T-cell (primary cell): Measurements from ENCODE around the gene PLSCR2. TPM values are rescaled to one million over a fixed set of nuclear protein-coding genes. Genes with fewer than 3 reads are reported as not detected.
"Not testable (repeated sequence)": the region's sequence is repeated elsewhere in the genome, so short reads cannot be mapped to it uniquely, and the experiment has no call there.

Experiments used
- ATAC-seq, 4 experiments: fragments of 200-7000 bp in 3 of 4; fragments of 150-1000 bp in 1 of 4; cut with Tn5 transposase; replicated peaks in 1 of 4; 1 replicate in 3 of 4; 2 replicates in 1 of 4; pipeline ENCODE4 v1.10.0; 2021; ENCODE audit warnings: moderate library complexity in 3 of 4, mild to moderate bottlenecking in 2 of 4, moderate number of reproducible peaks in 1 of 4
- CTCF ChIA-PET, 2 donors: fragments of 300-600 bp; sonication (Branson Sonifier 250); formaldehyde crosslinking; loops; one replicate each; lab custom pipeline; 2022; ENCODE audit warnings: antibody characterized with exemption in 2 of 2; lab: Charles Lee
- POLR2A ChIA-PET, 2 donors: fragments of 300-600 bp; sonication (Branson Sonifier 250); formaldehyde crosslinking; loops; one replicate each; lab custom pipeline; 2022; ENCODE audit warnings: antibody characterized with exemption in 2 of 2; lab: Charles Lee
- DNase-seq, 35 experiments: peaks; one replicate each; pipeline versions ENCODE4 v3.0.0 to v3.0.0-alpha.2; 2013 to 2023
- H3K27ac ChIP-seq: one replicate; pipeline ENCODE4 v1.5.1; 2013; ENCODE audit warnings: low read length
- H3K27me3 ChIP-seq, 2 experiments: replicated peaks in 1 of 2; 1 replicate in 1 of 2; 2 replicates in 1 of 2; pipeline versions ENCODE4 v1.6.1 to v1.7.0; 2013; ENCODE audit warnings: low read length in 1 of 2, mixed read lengths in 1 of 2; ENCODE audit not compliant: control insufficient read depth in 2 of 2, insufficient read depth in 2 of 2; ENCODE audit errors: extremely low read depth in 1 of 2
- H3K36me3 ChIP-seq, 2 donors: 1 replicate in 1 of 2; 2 replicates in 1 of 2; pipeline versions ENCODE4 v1.6.1 to v1.7.0; 2013; ENCODE audit warnings: low read length in 1 of 2; ENCODE audit not compliant: control insufficient read depth in 2 of 2, insufficient read depth in 1 of 2; ENCODE audit errors: extremely low read depth in 1 of 2
- H3K4me1 ChIP-seq, 2 experiments: 1 replicate in 1 of 2; 2 replicates in 1 of 2; pipeline versions ENCODE4 v1.6.1 to v1.7.0; 2013; ENCODE audit warnings: low read length in 2 of 2, mixed read lengths in 1 of 2; ENCODE audit not compliant: insufficient read depth in 2 of 2, control insufficient read depth in 1 of 2; ENCODE audit errors: extremely low read depth in 1 of 2
- H3K4me3 ChIP-seq, 2 donors: 1 replicate in 1 of 2; 2 replicates in 1 of 2; pipeline versions ENCODE4 v1.5.1 to v1.7.0; 2013; ENCODE audit warnings: mild to moderate bottlenecking in 2 of 2, low read length in 1 of 2, moderate library complexity in 1 of 2; ENCODE audit not compliant: control insufficient read depth in 1 of 2; ENCODE audit errors: extremely low read depth in 1 of 2
- H3K9me3 ChIP-seq: 2 replicates; pipeline ENCODE4 v1.7.0; 2013
- H3K27ac Mint-ChIP-seq, 2 donors: one replicate each; pipeline ENCODE4 v1.8.0; 2020 to 2021; ENCODE audit warnings: mild to moderate bottlenecking in 2 of 2, mixed read lengths in 2 of 2
- H3K27me3 Mint-ChIP-seq, 2 donors: one replicate each; pipeline ENCODE4 v1.8.0; 2021 to 2022; ENCODE audit warnings: mixed read lengths in 2 of 2
- H3K36me3 Mint-ChIP-seq: one replicate; pipeline ENCODE4 v1.8.0; 2021; ENCODE audit warnings: mixed read lengths
- H3K4me1 Mint-ChIP-seq, 3 donors: one replicate each; pipeline ENCODE4 v1.8.0; 2020 to 2022; ENCODE audit warnings: mixed read lengths in 3 of 3, mild to moderate bottlenecking in 1 of 3
- H3K4me3 Mint-ChIP-seq, 3 donors: one replicate each; pipeline ENCODE4 v1.8.0; 2020 to 2022; ENCODE audit warnings: mild to moderate bottlenecking in 3 of 3, mixed read lengths in 3 of 3, moderate library complexity in 3 of 3
- H3K9me3 Mint-ChIP-seq, 3 donors: one replicate each; pipeline ENCODE4 v1.8.0; 2020 to 2022; ENCODE audit warnings: mixed read lengths in 3 of 3
- WGBS: methylation state at CpG from one replicate; pipeline ENCODE4 v1.1.5; 2013; ENCODE audit warnings: missing lambda C conversion rate; ENCODE audit not compliant: insufficient coverage; 5-methylcytosine and 5-hydroxymethylcytosine counted together
- total RNA-seq, 35 experiments: library from RNA in 6 of 35; stranded (reverse) in 6 of 35; fragments of 120-200 nt in 1 of 35; gene quantifications; one replicate each; pipeline versions ENCODE4 v1.2.1 to v1.2.4 and lab custom pipeline; 2013 to 2026

Gene PLSCR2
- total RNA-seq, 5 donors from 2014 or later (not counting 1 experiment from before 2014, with no cell fraction given) = 0.63 to 1.2 TPM; not detected in 3

DNA sequence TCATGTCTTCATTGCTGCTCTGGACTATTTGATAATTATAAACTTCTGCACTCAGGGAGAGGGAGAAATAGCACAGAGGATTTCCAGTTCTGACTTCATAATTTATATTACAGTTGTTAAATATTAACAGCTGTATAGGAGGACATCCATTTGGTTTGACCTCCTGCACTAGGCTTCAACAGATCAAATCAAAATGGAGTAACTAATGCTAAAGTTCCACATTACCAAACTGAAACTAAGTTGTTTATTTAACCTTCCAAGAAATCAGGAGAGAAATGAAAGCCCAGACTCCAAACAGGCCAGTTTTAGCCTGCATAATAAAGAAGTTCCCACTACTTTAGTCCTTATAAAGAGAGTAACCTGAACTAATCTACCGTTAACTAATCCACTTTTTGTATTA is 4.6 kb downstream of the PLSCR2 start:
- Mint-ChIP-seq H3K9me3 (no peaks in the 10 kb centered on the region), H3K4me1 (peaks cover 9 to 14% (median 9%) of the 10 kb centered on the region in 3 donors), H3K27ac (no peak overlapping the region), H3K4me3 (no peak overlapping the region), H3K27me3 (no peaks in the 10 kb centered on the region), H3K36me3 (no peaks in the 10 kb centered on the region)
- CTCF ChIA-PET = no interaction called here
- no peaks in the 10 kb centered on the region for H3K9me3 ChIP-seq
- no peak overlapping the region for H3K4me3 ChIP-seq
- no CpG with 5 or more reads among the region's 1 CpG for WGBS
- peaks cover 0 to 9% of the 10 kb centered on the region in 2 experiments for H3K4me1 ChIP-seq
- POLR2A ChIA-PET = no interaction called here
- DNase-seq (no peak), ATAC-seq (no peak)
- no peak overlapping the region for H3K27ac ChIP-seq
- H3K27me3 ChIP-seq = no peaks in the 10 kb centered on the region
- H3K36me3 ChIP-seq = no peaks in the 10 kb centered on the region

DNA sequence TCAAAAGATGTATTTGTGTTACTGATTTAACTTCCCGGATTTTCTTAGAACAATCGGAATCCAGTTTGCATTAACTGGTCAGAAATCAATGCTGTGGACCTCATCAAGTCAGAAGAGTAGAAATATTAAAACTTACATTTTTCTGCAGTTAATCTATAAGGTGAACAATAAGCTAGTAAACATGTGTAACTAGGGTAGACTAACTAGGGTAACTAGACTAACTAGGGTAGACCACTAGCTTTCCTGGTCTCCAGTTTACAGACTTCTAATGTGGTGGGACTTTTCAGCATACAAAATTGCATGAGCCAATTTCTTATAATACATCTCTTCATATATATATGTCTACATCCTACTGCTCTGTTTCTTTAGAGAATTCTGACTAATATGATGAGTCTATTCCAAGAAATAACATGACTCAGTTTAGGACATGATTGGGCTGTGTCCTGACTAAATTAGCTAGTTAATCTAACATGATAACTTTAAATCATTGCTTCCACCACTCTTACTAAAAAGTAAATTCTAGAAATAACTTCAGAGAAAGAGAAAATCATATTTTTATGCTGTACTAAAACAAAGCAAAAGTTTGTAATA is 5.3 kb downstream of the PLSCR2 start:
- Histone ChIP-seq H3K36me3 (no peaks in the 10 kb centered on the region), H3K4me1 (peaks cover 0 to 3% of the 10 kb centered on the region in 2 experiments), H3K4me3 (no peak overlapping the region), H3K27me3 (no peaks in the 10 kb centered on the region), H3K9me3 (no peaks in the 10 kb centered on the region), H3K27ac (no peak overlapping the region)
- DNase-seq (no peak), ATAC-seq (no peak)
- ChIA-PET POLR2A (no interaction called here), CTCF (no interaction called here)
- no CpG with 5 or more reads among the region's 2 CpGs for WGBS
- Mint-ChIP-seq H3K4me3 (no peak overlapping the region), H3K4me1 (peaks cover 8 to 11% (median 10%) of the 10 kb centered on the region in 3 donors), H3K27ac (no peak overlapping the region), H3K36me3 (no peaks in the 10 kb centered on the region), H3K9me3 (no peaks in the 10 kb centered on the region), H3K27me3 (no peaks in the 10 kb centered on the region)

DNA sequence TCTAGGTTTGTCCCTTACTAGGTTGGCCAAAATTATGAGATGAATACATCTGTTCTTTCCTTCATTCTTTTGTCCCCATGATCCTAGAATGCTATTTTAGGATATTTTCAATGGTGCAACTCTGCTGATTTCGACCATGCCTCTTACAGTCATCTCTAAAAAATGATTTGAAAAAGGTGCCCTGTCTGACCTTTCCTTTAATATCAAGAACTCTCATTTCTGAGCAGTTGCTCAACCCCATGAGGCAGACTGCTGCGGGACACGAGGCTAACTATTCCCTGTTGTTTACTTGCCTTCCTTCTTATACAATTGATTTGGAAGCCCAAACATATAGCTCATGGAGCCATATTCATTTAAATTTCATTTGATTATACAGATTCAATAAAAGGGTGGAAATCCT is 14.6 kb downstream of the PLSCR2 start:
- WGBS = no CpG with 5 or more reads among the region's 3 CpGs
- Histone ChIP-seq H3K36me3 (no peaks in the 10 kb centered on the region), H3K27ac (no peak overlapping the region), H3K9me3 (no peaks in the 10 kb centered on the region), H3K4me3 (no peak overlapping the region), H3K27me3 (no peaks in the 10 kb centered on the region), H3K4me1 (no peaks in the 10 kb centered on the region)
- no peak overlapping the region for H3K27ac Mint-ChIP-seq
- ATAC-seq (no peak), DNase-seq (no peak)
- H3K27me3 Mint-ChIP-seq = no peaks in the 10 kb centered on the region
- H3K36me3 Mint-ChIP-seq = no peaks in the 10 kb centered on the region
- no peak overlapping the region for H3K4me3 Mint-ChIP-seq
- POLR2A ChIA-PET = no interaction called here
- no peaks in the 10 kb centered on the region for H3K9me3 Mint-ChIP-seq
- CTCF ChIA-PET = no interaction called here
- H3K4me1 Mint-ChIP-seq = peaks cover 0 to under 1% (median 0%) of the 10 kb centered on the region in 3 donors

DNA sequence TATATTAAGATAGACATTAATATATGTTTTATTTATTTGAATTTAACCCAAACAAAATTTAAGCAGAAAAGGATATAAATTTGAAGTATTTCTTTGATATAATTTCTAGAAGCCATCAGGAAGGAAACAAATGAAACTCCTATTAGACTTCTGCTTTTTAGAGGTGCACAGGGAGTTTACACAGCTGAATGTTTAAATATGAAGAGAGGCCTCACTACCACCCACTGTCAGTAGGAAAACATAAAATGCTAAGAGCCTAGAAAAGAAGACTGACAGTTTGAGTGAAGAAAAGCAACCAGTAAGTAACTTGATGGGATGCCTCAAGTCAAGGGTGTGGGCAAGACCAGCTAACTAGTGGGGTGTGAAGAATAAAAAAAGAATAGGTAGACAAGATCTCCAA is 19.7 kb downstream of the PLSCR2 start:
- Histone ChIP-seq H3K36me3 (no peaks in the 10 kb centered on the region), H3K4me3 (no peak overlapping the region), H3K27me3 (peaks cover 0 to 5% of the 10 kb centered on the region in 2 experiments), H3K9me3 (no peaks in the 10 kb centered on the region), H3K27ac (no peak overlapping the region), H3K4me1 (no peaks in the 10 kb centered on the region)
- POLR2A ChIA-PET = no interaction called here
- H3K27ac Mint-ChIP-seq = no peak overlapping the region
- no peak for ATAC-seq
- CTCF ChIA-PET = no interaction called here
- H3K36me3 Mint-ChIP-seq = no peaks in the 10 kb centered on the region
- peaks cover 1 to 5% of the 10 kb centered on the region in 2 donors for H3K27me3 Mint-ChIP-seq
- no peak overlapping the region for H3K4me3 Mint-ChIP-seq
- no peak for DNase-seq
- peaks cover 12 to 24% (median 15%) of the 10 kb centered on the region in 3 donors for H3K9me3 Mint-ChIP-seq
- no peaks in the 10 kb centered on the region for H3K4me1 Mint-ChIP-seq

DNA sequence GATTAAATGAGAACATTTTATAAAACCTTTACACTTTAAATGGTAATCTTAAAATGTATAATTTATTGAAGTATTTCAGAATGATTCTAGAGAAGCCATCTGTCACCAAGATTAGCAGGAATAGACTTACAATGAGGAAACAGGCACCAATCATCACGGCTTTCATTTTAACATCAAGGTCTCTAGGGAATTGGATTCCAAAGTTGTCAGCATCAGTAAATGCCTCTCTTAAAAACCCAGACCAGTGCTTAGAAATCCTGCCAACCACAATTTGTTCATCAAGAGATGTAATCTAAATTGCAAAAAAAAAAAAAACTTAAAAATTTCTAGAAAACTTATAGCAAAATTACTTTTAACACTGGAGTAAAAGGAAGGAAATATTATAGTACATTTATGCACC is 20.3 kb downstream of the PLSCR2 start:
- Histone ChIP-seq H3K27ac (no peak overlapping the region), H3K36me3 (no peaks in the 10 kb centered on the region), H3K4me3 (no peak overlapping the region), H3K4me1 (no peaks in the 10 kb centered on the region), H3K27me3 (peaks cover 0 to 5% of the 10 kb centered on the region in 2 experiments), H3K9me3 (no peaks in the 10 kb centered on the region)
- Mint-ChIP-seq H3K27me3 (peaks cover 1 to 8% of the 10 kb centered on the region in 2 donors), H3K27ac (no peak overlapping the region), H3K9me3 (peaks cover 12 to 28% (median 15%) of the 10 kb centered on the region in 3 donors), H3K4me3 (no peak overlapping the region), H3K36me3 (no peaks in the 10 kb centered on the region), H3K4me1 (no peaks in the 10 kb centered on the region)
- CTCF ChIA-PET = no interaction called here
- POLR2A ChIA-PET = no interaction called here
- WGBS = no CpG with 5 or more reads among the region's 1 CpG
- ATAC-seq (no peak), DNase-seq (no peak)

DNA sequence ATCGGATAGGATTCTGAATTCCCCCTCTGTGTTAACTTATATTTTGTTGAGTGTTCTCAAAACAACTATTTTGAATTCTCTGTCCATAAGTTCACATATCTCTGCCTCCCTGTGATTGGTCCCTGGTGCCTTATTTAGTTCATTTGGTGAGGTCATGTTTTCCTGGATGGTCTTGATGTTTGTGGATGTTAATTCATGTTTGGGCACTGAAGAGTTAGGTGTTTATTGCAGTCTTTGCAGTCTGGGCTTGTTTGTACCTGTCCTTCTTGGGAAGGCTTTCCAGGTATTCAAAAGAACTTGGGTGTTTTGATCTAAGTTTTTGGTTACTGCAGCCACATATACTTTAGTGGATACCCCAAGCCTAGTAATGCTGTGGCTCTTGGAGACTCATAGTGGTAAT is 23.3 kb downstream of the PLSCR2 start:
- H3K27me3 Mint-ChIP-seq = peaks cover 1 to 8% of the 10 kb centered on the region in 2 donors
- no CpG with 5 or more reads among the region's 1 CpG for WGBS
- no peaks in the 10 kb centered on the region for H3K4me1 ChIP-seq
- no peaks in the 10 kb centered on the region for H3K36me3 Mint-ChIP-seq
- ChIA-PET CTCF (no interaction called here), POLR2A (no interaction called here)
- H3K27ac ChIP-seq = no peak overlapping the region
- no peak overlapping the region for H3K4me3 ChIP-seq
- no peak overlapping the region for H3K27ac Mint-ChIP-seq
- H3K9me3 Mint-ChIP-seq = peaks cover 12 to 30% (median 15%) of the 10 kb centered on the region in 3 donors
- no peaks in the 10 kb centered on the region for H3K4me1 Mint-ChIP-seq
- DNase-seq = no peak
- no peaks in the 10 kb centered on the region for H3K36me3 ChIP-seq
- H3K9me3 ChIP-seq = no peaks in the 10 kb centered on the region
- H3K4me3 Mint-ChIP-seq = no peak overlapping the region
- peaks cover 0 to 5% of the 10 kb centered on the region in 2 experiments for H3K27me3 ChIP-seq
- no peak for ATAC-seq

DNA sequence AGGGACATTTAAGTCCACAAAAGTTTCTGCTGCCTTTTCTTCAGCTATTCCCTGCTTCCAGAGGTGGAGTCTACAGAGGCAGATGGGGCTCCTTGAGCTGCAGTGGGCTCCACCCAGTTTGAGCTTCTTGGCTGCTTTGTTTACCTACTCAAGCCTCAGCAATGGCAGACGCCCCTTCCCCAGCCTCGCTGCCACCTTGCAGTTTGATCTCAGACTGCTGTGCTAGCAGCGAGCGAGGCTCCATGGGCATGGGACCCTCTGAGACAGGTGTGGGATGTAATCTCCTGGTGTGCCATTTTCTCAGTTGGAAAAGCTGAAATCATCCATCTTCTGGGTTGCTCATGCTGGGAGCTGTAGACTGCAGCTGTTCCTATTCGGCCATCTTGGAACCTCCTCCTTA is 29.1 kb downstream of the PLSCR2 start:
- H3K4me1 Mint-ChIP-seq, H3K27ac ChIP-seq, H3K4me3 Mint-ChIP-seq, H3K36me3 ChIP-seq, H3K4me1 ChIP-seq, H3K4me3 ChIP-seq, H3K9me3 ChIP-seq, CTCF ChIA-PET, H3K27me3 ChIP-seq, H3K27ac Mint-ChIP-seq, DNase-seq, H3K36me3 Mint-ChIP-seq, ATAC-seq, POLR2A ChIA-PET: not testable (repeated sequence)
- Mint-ChIP-seq H3K27me3 (peaks cover 2 to 14% of the 10 kb centered on the region in 2 donors), H3K9me3 (peaks cover 3 to 20% (median 5%) of the 10 kb centered on the region in 3 donors)
- 100% methylated on average over 1 of the region's 5 CpGs for WGBS
